Measurements from ENCODE around the gene OVOL1.
"Not testable (repeated sequence)": the region's sequence is repeated elsewhere in the genome, so short reads cannot be mapped to it uniquely, and the experiment has no call there.

Gene OVOL1

GRCh38 chr11:65814986-65815565 is 28.2 kb downstream of the OVOL1 start:
- DNase-seq (ENCODE audit: low read depth) = no peak

DNA sequence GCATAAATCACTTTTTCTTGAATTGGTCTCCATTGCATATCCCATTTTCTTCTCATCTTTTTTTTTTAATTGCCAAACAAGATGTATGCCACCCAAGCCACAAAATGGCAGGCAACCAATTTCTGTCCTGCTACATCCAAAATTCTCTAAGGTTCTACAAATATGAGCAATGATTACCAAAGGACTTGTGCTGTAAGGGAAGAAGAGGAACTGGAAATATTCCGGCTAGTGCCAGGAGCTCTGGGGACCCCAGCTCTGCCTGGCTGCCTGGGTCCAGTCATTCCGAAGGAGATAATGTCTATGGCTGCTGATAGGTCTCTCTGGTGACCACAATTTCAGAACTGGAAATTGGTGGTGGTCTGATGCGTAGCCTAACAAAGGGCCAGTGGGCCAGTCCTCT is 29.8 kb downstream of the OVOL1 start:
- no peak for DNase-seq (ENCODE audit: low read depth)

DNA sequence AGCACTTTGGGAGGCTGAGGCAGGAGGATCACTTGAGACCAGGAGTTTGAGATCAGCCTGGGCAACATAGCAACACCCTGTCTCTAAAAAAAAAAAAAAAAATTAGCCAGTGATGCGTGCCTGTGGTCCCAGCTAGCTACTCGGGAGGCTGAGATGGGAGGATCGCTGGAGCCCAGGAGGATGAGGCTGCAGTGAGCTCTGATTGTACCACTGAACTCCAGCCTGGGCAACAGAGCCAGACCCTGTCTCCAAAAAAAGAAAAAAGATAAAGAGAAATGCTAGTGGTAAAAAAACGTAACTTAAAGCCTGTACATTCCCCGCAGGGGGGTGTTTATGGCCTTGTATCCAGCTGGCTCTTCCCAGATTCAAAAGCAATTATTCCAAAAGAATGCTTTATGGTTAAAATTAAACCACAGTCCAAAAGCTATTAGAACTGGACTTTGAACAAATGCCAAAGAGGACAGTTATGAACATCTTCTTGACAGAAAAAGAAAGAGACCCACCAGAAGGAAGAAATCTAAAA is 30.5 kb downstream of the OVOL1 start:
- no peak for DNase-seq (ENCODE audit: low read depth)

DNA sequence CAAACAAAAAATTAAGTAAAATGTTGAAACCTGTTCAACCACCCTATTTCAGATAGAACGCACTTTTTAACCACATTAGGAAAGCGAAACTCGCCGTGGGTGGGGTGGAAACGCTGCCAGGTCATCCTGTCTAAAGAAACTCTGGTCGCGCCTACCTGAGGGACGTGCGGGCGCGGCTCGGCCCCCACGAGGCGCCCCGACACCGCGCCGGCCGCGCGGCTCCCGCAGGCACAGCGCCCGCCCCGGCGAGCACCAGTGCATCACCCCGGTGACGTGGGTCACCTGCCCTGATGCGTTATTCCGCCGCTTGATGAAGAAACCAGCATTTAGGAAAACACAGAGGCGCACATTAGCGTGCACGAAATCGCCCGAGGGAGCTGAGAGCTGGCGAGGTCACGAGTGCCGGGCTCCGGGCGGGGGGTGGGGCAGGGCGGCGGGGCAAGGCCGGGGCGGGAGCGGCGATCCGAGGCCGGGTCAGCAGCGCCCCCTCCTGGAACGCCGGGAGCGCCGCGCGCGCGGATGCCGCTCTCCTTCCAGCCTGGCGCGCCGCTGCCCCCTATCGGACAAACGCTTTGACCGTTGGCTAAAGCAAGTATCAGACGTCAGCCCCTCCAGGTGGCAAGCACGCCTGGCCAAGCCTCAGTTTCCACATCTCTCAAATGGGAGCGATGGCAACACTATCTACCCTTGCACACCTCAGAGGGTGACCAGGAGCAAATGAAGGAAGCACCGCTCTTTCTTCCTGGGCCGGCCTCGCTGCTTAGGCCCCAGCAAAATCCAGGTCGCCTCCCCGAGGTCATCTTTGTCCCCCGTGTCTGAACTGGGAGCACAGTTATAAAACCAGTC is 31.2 kb downstream of the OVOL1 start:
- peak; percentile 95 for DNase-seq (ENCODE audit: low read depth)

GRCh38 chr11:65821107-65821506 is 34.2 kb downstream of the OVOL1 start:
- no peak for DNase-seq (ENCODE audit: low read depth)

GRCh38 chr11:65822776-65823528 is 36.1 kb downstream of the OVOL1 start:
- DNase-seq (ENCODE audit: low read depth) = no peak

DNA sequence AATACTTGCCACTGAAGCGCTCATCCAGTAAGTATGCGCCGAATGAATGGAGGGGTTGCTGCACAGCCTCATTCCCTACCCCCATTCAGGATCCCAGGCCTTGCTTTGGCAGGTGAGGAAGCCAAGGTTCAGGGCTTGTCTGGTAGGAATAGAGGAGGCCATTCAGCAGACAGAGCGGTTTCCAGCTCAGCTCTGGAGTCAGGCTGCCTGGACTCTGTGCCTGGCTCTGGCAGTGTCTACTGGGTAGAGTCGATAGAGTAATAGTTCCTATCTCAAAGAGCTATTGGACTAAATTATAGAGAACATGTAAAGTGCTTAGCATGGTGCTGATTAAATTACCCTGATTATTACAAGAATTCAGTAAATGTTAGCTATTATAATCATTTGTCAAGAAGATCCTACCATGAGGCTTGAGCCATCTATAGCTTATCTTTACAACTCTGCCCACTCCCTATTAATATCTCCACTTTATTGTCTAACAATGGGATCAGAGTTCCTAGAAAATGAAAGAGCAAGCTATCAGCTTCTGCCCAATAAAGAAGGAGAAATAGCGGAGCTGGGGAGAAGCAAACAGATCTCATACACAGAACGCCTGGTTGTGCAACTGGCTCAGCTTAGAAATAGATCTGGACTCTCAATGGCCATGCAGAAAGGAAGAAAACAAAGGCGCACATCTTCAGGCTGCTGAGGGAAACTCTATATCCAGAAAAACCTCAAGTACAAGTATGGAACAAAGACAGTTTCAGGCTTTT is 40.3 kb downstream of the OVOL1 start:
- no peak for DNase-seq (ENCODE audit: low read depth)

DNA sequence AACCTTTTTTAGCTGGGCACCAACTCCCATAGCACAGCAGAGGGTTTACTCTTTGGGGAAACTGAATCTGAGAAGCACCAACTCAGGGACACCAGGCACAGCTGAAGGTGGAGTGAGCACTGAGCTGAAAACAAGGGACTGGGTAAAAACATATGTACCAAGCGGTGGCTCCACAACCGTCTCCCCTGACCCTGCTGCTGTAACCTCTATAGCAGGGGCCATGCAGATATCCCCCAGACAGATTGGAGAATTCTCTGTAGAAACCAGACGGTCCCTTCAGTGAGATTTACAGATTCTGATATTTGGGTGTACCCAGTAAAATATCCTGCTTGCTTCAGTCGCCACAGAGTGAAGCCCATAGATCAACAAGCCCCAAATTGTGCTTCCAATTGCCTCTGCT is 42.6 kb downstream of the OVOL1 start:
- DNase-seq (ENCODE audit: low read depth) = no peak

DNA sequence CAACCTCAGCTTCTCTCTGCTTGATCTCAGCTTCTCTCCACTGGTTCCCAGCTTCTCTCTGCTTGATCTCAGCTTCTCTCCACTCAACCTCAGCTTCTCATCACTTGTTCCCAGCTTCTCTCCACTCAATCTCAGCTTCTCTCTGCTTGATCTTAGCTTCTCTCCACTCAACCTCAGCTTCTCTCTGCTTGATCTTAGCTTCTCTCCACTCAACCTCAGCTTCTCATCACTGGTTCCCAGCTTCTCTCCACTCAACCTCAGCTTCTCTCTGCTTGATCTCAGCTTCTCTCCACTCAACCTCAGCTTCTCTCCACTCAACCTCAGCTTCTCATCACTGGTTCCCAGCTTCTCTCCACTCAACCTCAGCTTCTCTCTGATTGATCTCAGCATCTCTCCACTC is 45.4 kb downstream of the OVOL1 start:
- not testable (repeated sequence) for DNase-seq (ENCODE audit: low read depth)

- peak; percentile 94 for DNase-seq (ENCODE audit: low read depth)
Measured at GRCh38 chr11:65833297-65834030, 46.6 kb downstream of the OVOL1 start, which contains the start of gene SNX32. TSS of gene SNX32 (plus strand) at chr11:65833963. CDS start at chr11:65834066, 103 bp downstream.

- DNase-seq (ENCODE audit: low read depth) = no peak
Measured at GRCh38 chr11:65834202-65834601, 47.3 kb downstream of the OVOL1 start.

DNA sequence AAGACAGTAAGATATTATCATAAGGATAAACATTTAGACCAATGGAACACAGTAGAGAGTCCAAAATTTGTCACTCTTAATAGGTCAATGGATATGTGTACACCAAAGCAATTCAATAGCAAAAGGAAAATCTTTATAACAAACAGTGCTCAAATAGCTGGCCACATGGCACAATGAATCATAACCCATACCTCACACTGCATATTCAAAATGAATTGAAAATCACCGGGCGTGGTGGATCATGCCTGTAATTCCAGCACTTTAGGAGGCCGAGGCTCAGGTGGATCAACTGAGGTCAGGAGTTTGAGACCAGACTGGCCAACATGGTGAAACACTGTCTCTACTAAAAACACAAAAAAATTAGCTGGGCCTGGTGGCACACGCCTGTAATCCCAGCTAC is 55.3 kb downstream of the OVOL1 start:
- no peak for DNase-seq (ENCODE audit: low read depth)

DNA sequence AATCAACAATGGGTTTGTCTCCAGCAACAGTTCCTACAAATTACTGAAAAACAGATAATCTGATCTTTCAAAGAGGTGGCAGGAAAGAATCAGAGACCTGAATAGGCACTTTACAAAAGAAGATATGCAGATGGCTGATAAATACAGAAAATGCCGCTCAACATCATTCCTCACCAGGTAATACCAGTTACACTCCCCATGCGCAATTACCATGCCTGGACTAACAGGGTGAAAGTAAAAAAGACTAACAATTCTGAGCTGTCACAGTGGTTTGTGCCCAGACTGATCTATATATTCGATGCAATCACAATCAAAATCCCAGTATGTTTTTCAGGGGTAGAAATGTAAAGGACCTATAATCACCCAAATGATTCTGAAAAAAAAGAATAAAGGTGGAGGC is 56.9 kb downstream of the OVOL1 start:
- no peak for DNase-seq (ENCODE audit: low read depth)

GRCh38 chr11:65844231-65844872 is 57.5 kb downstream of the OVOL1 start:
- DNase-seq (ENCODE audit: low read depth) = no peak

All from activated T-cell treated with anti-CD3 and anti-CD28 coated beads for 48 hours (primary cell).